ENCODE data around the gene PCDHGA8. TPM values are rescaled to one million over a fixed set of nuclear protein-coding genes. Genes with fewer than 3 reads are reported as not detected.

Gene PCDHGA8
- total RNA-seq, 2 experiments from 2014 or later: not detected

GRCh38 chr5:141349917-141350619 lies 42.4 kb upstream of the PCDHGA8 start, which contains the start of gene PCDHGB1:
Gene PCDHGB1, plus strand, starts transcription at chr5:141350099. Its CDS starts 162 bp downstream, at chr5:141350261.
- H3K36me3 ChIP-seq (ENCODE audit: insufficient read depth, low read length): no peaks in the 10 kb centered on the region
- Mint-ChIP-seq H3K4me1 (ENCODE audit: low read depth) (no peaks in the 10 kb centered on the region), H3K9me3 (peaks cover 15% of the 10 kb centered on the region), H3K36me3 (ENCODE audit: low read depth) (peaks cover 25% of the 10 kb centered on the region), H3K27ac (no peak within 1 kb of the TSS), H3K27me3 (peaks cover 92% of the 10 kb centered on the region), H3K4me3 (no peak within 1 kb of the TSS)
- peak within 1 kb of the TSS; percentile 2 for H3K4me3 ChIP-seq (ENCODE audit: low read length)
- H3K27ac ChIP-seq (ENCODE audit: low read depth in 1 of 2, low read length in 2 of 2): no peak within 1 kb of the TSS
- H3K27me3 ChIP-seq (ENCODE audit: control insufficient read depth in 1 of 2, insufficient read depth in 2 of 2, low read length in 2 of 2): peaks cover 57 to 70% of the 10 kb centered on the region in 2 experiments
- intact Hi-C loops (cut with DNase I, micrococcal nuclease): no loop called here
- ATAC-seq (ENCODE audit: poor library complexity) (peak; percentile 54), DNase-seq (peak in 6 of 14 experiments; percentile 11 to 57 (median 40))
- ChIA-PET POLR2A (no interaction called here), CTCF (interaction anchor here (1.2 to 1.9 kb wide), 5 partner anchors 11 to 128 kb away, joined by 3 to 7 read pairs (median 3); partner anchors contain the start of genes PCDHGA1, PCDHGA2, PCDHGB3 and TAF7)
- TF ChIP-seq CTCF (IDR thresholded peaks at IDR 0.05): no peak
- peaks cover 22 to 52% of the 10 kb centered on the region in 2 experiments for H3K9me3 ChIP-seq (ENCODE audit: control insufficient read depth in 1 of 2, insufficient read depth in 1 of 2, low read length in 2 of 2)
- peaks cover 5% of the 10 kb centered on the region for H3K4me1 ChIP-seq (ENCODE audit: insufficient read depth, low read length)

DNA sequence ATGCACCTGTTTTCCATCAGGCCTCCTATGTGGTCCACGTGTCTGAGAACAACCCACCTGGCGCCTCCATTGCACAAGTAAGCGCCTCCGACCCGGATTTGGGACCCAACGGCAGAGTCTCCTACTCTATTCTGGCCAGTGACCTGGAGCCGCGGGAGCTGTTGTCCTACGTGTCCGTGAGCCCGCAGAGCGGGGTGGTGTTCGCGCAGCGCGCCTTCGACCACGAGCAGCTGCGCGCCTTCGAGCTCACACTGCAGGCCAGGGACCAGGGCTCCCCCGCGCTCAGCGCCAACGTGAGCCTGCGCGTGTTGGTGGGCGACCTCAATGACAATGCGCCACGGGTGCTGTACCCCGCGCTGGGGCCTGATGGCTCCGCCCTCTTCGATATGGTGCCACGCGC lies 40.8 kb upstream of the PCDHGA8 start:
- intact Hi-C loops (cut with DNase I, micrococcal nuclease): no loop called here
- POLR2A ChIA-PET: no interaction called here

GRCh38 chr5:141354900-141355469 lies 37.4 kb upstream of the PCDHGA8 start, which contains the start of gene PCDHGA4:
Gene PCDHGA4, plus strand, starts transcription at chr5:141355021. Its CDS starts 87 bp downstream, at chr5:141355108.
- peaks cover 48 to 84% of the 10 kb centered on the region in 2 experiments for H3K27me3 ChIP-seq (ENCODE audit: control insufficient read depth in 1 of 2, insufficient read depth in 2 of 2, low read length in 2 of 2)
- no peak for ATAC-seq (ENCODE audit: poor library complexity)
- H3K4me3 ChIP-seq (ENCODE audit: low read length): peak within 1 kb of the TSS; percentile 15
- Mint-ChIP-seq H3K4me1 (ENCODE audit: low read depth) (peaks cover 3% of the 10 kb centered on the region), H3K36me3 (ENCODE audit: low read depth) (peaks cover 23% of the 10 kb centered on the region), H3K9me3 (peaks cover 14% of the 10 kb centered on the region), H3K27me3 (peaks cover 93% of the 10 kb centered on the region), H3K27ac (no peak within 1 kb of the TSS), H3K4me3 (no peak within 1 kb of the TSS)
- no peaks in the 10 kb centered on the region for H3K36me3 ChIP-seq (ENCODE audit: insufficient read depth, low read length)
- peaks cover 27 to 48% of the 10 kb centered on the region in 2 experiments for H3K9me3 ChIP-seq (ENCODE audit: control insufficient read depth in 1 of 2, insufficient read depth in 1 of 2, low read length in 2 of 2)
- ChIA-PET POLR2A (interaction anchor here (1.3 kb wide), 1 partner anchor 35 kb away, joined by 3 read pairs; the partner anchor contains the start of gene TAF7), CTCF (interaction anchor here (1.3 kb wide), 1 partner anchor 209 kb away, joined by 3 read pairs; no protein-coding TSS in a partner anchor)
- no peak within 1 kb of the TSS for H3K27ac ChIP-seq (ENCODE audit: low read depth in 1 of 2, low read length in 2 of 2)
- intact Hi-C loops (cut with DNase I, micrococcal nuclease): no loop called here
- peak in 2 of 14 experiments; percentile 14 to 19 for DNase-seq
- peaks cover 10% of the 10 kb centered on the region for H3K4me1 ChIP-seq (ENCODE audit: insufficient read depth, low read length)
- TF ChIP-seq CTCF (IDR thresholded peaks at IDR 0.05): no peak

More for the DNA sequence above, 40.8 kb upstream of the PCDHGA8 start:
- Histone ChIP-seq H3K4me3 (ENCODE audit: low read length) (no peak overlapping the region), H3K27ac (ENCODE audit: low read depth in 1 of 2, low read length in 2 of 2) (no peak overlapping the region), H3K4me1 (ENCODE audit: insufficient read depth, low read length) (peaks cover 8% of the 10 kb centered on the region), H3K9me3 (ENCODE audit: control insufficient read depth in 1 of 2, insufficient read depth in 1 of 2, low read length in 2 of 2) (peaks cover 29 to 47% of the 10 kb centered on the region in 2 experiments), H3K27me3 (ENCODE audit: control insufficient read depth in 1 of 2, insufficient read depth in 2 of 2, low read length in 2 of 2) (peaks cover 56 to 80% of the 10 kb centered on the region in 2 experiments), H3K36me3 (ENCODE audit: insufficient read depth, low read length) (no peaks in the 10 kb centered on the region)
- no peak for ATAC-seq (ENCODE audit: poor library complexity)
- H3K4me3 Mint-ChIP-seq: no peak overlapping the region
- CTCF ChIA-PET: no interaction called here
- H3K27me3 Mint-ChIP-seq: peaks cover 95% of the 10 kb centered on the region
- TF ChIP-seq CTCF (IDR thresholded peaks at IDR 0.05): no peak
- DNase-seq: no peak
- H3K36me3 Mint-ChIP-seq (ENCODE audit: low read depth): peaks cover 29% of the 10 kb centered on the region
- no peaks in the 10 kb centered on the region for H3K4me1 Mint-ChIP-seq (ENCODE audit: low read depth)
- no peak overlapping the region for H3K27ac Mint-ChIP-seq
- peaks cover 13% of the 10 kb centered on the region for H3K9me3 Mint-ChIP-seq
